Heart left ventricle (tissue), 13 donors: ENCODE results near the gene CPNE5.

ENCODE experiments used
- POLR2A ChIP-seq, 2 donors: fragments of 450-650 bp; IDR thresholded peaks; one replicate each; pipeline ENCODE4 v1.6.1; 2017; ENCODE audit warnings: antibody characterized with exemption in 2 of 2, mild to moderate bottlenecking in 2 of 2, moderate library complexity in 2 of 2
- TF ChIP-seq, protein P1 (sequence below), 12 donors: fragments of 200-600 bp; sonication (generic) in 4 of 12; IDR thresholded peaks; one replicate each; pipeline versions ENCODE4 v1.5.0 to v1.8.0; 2018 to 2022; ENCODE audit warnings: antibody characterized with exemption in 12 of 12, mild to moderate bottlenecking in 5 of 12
- donor health status: ischemic (EF 13 %, LVEDD 7.1; RV severe dilation, severe dysfunction).
- donor health status: DM: no; HTN: yes; CAD: no.
- donor health status: DM: no; HTN: no; CAD: no.
- donor health status: ischemic (EF 25% LVEDD 6.9; RV normal size, moderate dysfunction).
- donor health status: ischemic (EF 25% LVEDD 5.7; RV mildly dilated, moderate dysfunction).
- donor health status: ischemic (EF 35%, LVEDD 5.7; RV mildly dilated, moderate dysfunction).
- donor health status: nonischemic (EF 11% LVEDD 7.7; RV severe dilation, severe dysfunction).
- donor health status: DM: yes; HTN: yes; CAD: no.
- donor health status: PGD.
- donor health status: ischemic (EF 29% LVEDD 5.4; RV normal size, mild dysfunction).
- donor health status: nonischemic (EF 23%, LVEDD 6.1; RV moderate dilation, normal function).

GRCh38 chr6:36758516-36759147 is 80.6 kb downstream of the CPNE5 start:
- TF ChIP-seq POLR2A (IDR thresholded peaks at IDR 0.05) = no peak
- TF ChIP-seq, protein P1, sequence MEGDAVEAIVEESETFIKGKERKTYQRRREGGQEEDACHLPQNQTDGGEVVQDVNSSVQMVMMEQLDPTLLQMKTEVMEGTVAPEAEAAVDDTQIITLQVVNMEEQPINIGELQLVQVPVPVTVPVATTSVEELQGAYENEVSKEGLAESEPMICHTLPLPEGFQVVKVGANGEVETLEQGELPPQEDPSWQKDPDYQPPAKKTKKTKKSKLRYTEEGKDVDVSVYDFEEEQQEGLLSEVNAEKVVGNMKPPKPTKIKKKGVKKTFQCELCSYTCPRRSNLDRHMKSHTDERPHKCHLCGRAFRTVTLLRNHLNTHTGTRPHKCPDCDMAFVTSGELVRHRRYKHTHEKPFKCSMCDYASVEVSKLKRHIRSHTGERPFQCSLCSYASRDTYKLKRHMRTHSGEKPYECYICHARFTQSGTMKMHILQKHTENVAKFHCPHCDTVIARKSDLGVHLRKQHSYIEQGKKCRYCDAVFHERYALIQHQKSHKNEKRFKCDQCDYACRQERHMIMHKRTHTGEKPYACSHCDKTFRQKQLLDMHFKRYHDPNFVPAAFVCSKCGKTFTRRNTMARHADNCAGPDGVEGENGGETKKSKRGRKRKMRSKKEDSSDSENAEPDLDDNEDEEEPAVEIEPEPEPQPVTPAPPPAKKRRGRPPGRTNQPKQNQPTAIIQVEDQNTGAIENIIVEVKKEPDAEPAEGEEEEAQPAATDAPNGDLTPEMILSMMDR (IDR thresholded peaks at IDR 0.05) = no peak
